Stimulated activated CD4-positive, alpha-beta T cell treated with anti-CD3 and anti-CD28 coated beads, TNF-alpha, amount 100 ng/mL, for 24 hours (primary cell): ENCODE results near the gene PAXX.

Experiments
- DNase-seq, 3 experiments: peaks; one replicate each; pipeline ENCODE4 v3.0.0-alpha.2; 2020; ENCODE audit warnings: low read depth in 3 of 3

The PAXX gene

GRCh38 chr9:136965771-136966484 lies 26.3 kb upstream of the PAXX start:
- DNase-seq: no peak

DNA sequence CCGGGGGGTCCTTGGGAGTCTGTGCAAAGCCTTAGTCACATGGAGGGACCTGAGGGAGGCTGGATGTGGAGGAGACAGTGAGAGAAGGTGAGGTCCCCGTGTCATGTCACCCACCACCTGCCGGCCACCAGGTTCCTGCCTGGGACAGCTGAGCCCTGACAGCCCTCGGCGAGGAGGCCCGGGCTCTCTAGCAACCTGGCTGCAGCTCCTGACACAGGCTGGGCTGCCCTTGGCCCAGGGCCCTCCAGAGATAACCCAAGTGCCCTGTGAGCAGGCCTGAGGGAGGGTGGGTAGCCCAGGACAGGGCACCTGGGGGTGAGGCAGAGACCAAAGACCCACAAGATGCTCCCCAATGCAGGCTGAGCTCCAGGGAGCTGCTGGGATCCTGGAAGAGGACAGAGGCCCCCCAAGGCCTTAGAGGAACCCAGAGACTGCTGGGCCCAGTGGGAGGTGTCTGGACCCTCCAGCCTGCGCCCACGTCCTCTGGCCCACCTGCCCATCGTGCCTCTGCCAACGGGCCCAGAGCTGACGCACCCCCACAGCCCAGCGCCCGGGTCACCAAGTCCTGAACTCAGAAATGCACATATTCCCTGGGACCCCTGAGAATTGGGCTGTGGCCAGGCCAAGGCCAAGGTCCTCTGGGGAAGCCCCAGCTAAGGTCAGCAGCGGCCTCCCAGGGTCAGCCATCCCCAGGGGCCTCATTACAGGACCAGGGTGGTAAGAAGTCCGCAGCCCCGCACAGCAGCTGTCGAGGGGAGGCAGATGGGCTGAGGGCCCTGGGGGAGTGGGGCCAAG lies 23.7 kb upstream of the PAXX start:
- DNase-seq: no peak

- no peak for DNase-seq
Measured at GRCh38 chr9:136969150-136969549, 23.1 kb upstream of the PAXX start.

DNA sequence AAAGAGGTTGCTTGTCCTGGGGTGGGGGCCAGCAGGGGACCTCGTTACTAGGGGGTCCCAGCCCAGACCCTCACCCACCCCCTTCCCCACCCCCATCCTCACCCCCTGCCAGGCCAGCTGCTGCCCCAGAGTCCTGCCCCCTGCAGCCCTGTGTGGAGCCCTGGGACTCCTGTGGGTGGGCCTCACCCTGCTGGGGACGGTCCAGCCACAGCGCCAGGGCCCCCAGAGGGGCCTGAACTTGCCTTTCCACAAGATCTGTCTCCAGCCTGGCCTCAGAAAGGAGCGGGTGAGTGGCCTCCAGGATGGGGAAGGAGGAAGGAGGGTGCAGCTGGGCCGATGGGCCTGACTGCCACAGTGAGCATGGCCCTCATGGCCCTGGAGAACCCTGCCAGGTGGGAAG lies 22.4 kb upstream of the PAXX start:
- no peak for DNase-seq

- no peak for DNase-seq
Measured at GRCh38 chr9:136970361-136970760, 21.9 kb upstream of the PAXX start.

DNA sequence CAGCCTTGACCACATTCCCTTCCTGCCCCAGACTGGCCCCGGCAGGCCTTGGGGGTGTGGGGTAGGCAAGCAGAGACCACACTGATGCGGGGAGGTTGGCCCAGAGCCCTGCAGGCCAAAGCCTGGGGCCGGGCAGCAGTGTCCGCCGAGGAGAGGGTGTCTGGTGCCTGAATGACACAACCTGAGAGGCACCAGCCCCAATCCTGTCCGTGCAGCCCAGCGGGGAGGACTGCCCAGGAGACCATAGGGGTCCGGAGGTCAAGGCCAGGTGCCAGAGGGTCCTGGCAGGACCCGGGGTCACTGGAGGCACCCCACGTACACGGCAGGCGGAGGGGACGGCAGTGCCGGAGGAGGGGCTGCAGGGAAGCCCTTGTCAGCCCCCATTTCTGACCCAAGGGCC lies 20.5 kb upstream of the PAXX start:
- no peak for DNase-seq

GRCh38 chr9:136972335-136972734 lies 19.9 kb upstream of the PAXX start:
- DNase-seq: no peak

DNA sequence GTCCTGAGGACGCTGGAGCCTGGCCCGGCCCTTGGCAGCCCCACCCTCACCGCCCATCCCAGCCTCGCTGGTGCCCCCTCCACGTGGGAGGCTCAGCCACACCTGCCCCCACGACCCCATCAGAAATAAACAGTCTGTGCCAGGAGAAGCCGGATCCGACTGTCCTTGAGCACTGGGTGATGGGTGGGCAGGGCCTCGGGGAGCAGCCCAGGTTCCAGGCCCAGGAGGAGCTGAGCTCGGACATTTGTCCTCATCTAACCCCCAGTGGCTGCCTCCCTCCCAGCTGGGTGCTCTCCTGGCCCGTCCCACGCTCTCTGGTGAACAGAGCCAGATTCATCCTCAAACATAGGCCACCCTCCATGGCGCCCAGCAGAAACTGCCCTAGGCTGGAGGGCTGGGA lies 19.5 kb upstream of the PAXX start:
- no peak for DNase-seq

- no peak for DNase-seq
Measured at GRCh38 chr9:136973618-136974617, 18.3 kb upstream of the PAXX start.

- DNase-seq: no peak
Measured at GRCh38 chr9:136974817-136975535, 17.2 kb upstream of the PAXX start.

GRCh38 chr9:136975644-136976043 lies 16.6 kb upstream of the PAXX start:
- no peak for DNase-seq

GRCh38 chr9:136977223-136977622 lies 15.0 kb upstream of the PAXX start, which contains the start of gene PTGDS:
TSS of gene PTGDS (plus strand) at chr9:136977504. CDS start at chr9:136977579, 75 bp downstream.
- DNase-seq: no peak

DNA sequence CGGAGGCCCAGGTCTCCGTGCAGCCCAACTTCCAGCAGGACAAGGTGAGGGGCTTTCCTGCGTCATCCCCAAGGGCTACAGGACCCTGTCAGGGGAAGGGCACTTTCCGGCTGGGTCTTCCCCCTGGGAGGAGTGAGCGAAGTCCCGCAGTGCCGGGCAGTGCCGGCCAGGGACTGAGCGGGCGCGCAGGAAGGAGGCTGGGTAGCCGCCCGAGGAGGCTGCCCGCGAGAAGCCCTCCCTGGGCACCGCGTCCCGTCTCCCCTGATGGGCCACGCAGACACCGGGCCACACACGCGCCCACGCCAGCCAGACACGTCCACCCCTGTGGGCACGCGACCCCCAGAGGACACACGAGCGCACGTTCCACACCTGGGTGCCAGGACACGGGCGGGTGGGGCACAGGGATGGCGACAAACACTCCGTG lies 14.6 kb upstream of the PAXX start:
- DNase-seq: no peak

DNA sequence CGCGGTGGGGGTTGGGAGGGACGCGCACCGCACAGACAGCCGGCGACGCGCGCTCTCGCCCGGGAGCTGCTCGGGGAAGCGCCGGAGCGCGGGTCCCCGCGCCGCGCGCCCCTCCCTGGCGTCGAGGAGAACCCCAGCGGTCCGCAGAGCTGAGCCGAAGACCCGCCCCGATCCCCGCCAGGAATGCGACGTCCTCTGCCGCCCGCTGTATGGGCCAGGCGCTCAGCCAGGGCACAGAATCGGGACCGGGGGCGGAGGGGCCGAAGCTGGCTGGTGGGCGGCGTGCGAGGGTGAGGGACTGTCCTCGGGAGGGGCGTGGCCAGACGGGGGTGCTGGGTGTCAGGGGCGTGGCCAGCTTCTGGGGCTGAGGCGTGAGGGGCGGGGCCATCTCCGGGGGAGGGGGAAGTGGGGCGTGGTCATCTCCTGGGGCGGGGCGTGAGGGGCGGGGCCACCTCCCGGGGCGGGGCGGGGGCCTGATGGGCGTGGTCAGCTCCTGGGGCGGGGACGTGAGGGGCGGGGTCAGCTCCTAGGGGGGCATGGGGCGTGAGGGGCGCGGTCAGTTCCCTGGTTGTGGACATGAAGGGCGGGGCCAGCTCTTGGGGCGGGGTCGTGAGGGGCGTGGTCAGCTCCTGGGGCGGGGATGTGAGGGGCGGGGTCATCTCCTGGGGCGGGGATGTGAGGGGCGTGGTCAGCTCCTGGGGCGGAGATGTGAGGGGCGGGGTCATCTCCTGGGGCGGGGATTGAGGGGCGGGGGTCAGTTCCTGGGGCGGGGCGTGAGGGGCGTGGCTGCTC lies 14.0 kb upstream of the PAXX start:
- DNase-seq: peak; percentile 40 to 60 (median 47)

DNA sequence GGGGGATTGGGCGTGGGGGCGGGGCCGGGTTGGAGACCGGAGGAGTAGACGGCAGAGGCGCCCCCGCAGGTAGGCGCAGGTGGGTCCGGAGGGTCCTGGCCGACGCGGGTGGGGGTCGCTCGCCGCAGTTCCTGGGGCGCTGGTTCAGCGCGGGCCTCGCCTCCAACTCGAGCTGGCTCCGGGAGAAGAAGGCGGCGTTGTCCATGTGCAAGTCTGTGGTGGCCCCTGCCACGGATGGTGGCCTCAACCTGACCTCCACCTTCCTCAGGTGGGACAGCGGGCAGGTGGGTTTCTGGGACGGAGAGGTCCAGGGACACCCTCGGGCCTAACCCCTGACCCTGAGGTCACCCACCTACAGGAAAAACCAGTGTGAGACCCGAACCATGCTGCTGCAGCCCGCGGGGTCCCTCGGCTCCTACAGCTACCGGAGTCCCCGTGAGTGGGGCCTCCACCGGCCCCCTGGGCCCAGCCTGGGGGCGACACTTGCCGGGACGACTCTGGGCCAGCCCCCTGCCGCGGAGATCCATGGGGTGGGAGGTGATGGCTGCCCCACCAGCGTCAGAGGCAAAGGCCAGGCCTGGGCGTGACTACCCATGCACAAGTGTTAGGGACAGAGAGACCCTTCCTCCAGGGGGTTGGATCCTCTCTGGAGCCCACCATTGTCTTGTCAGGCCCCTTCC lies 13.2 kb upstream of the PAXX start:
- DNase-seq: no peak

DNA sequence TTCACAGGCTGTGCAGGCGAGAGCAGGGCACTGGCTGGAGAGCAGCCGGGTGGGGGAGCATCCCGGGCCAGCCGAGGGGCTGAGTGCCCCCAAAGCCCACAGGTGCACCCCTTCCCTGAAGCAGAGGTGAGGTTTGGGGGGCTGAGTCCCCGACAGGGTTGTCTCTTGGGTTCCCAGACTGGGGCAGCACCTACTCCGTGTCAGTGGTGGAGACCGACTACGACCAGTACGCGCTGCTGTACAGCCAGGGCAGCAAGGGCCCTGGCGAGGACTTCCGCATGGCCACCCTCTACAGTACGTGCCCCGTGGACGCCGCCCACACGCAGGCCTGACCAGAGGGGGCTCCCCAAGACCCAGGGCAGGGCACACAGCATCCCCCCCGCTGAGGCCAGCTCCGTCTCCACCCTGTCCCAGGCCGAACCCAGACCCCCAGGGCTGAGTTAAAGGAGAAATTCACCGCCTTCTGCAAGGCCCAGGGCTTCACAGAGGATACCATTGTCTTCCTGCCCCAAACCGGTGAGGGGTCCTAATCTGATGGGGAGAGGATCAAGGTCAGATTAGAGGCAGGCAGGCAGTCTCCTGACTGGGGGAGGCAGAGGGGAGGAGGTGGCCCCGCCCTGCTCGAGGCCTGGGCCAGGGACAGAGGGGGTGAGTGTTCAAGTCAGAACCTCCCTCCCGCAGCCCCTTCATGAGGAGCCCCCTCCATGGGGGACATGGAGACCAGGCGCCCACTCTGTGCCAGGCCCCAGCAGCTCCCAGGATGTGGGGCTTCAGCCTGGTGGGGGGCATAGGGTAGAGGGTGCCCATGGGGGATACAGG lies 12.2 kb upstream of the PAXX start:
- DNase-seq: no peak

DNA sequence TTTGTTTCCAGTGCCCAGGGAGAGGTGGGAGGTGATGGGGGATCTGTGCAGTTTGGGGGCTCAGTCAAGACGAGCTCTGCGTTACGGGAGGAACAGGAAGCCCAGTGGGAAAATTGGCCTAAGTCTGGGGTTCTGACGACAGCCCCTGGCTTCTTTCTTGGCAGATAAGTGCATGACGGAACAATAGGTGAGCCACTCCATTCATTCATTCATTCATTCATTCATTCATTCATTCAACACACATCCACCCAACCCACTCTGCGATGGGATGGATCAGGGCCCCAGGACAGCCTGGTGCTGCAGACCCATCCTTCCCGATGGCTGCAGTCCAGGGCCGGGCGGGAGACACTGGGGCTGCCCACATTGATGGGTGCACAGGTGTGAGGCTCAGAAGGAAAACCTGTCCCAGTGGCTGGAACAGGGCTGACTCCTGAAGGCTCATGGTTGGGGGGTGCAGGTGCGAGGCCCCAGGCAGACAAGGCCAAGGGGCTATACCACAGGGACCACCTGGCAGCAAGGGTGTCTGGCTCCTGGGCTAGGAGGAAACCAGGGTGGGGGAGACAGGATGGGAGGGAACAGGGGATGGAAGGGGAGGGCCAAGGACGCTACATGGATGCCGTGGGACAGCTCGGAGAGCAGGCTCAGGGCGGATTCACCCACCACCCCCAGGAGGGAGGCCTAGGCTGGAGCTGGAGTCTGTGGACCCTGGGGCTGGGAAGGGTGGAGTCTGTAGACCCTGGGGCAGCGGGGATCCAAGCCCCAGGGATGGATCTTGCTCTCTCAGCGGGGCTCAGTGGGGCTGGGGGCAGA lies 11.3 kb upstream of the PAXX start:
- DNase-seq: no peak

DNA sequence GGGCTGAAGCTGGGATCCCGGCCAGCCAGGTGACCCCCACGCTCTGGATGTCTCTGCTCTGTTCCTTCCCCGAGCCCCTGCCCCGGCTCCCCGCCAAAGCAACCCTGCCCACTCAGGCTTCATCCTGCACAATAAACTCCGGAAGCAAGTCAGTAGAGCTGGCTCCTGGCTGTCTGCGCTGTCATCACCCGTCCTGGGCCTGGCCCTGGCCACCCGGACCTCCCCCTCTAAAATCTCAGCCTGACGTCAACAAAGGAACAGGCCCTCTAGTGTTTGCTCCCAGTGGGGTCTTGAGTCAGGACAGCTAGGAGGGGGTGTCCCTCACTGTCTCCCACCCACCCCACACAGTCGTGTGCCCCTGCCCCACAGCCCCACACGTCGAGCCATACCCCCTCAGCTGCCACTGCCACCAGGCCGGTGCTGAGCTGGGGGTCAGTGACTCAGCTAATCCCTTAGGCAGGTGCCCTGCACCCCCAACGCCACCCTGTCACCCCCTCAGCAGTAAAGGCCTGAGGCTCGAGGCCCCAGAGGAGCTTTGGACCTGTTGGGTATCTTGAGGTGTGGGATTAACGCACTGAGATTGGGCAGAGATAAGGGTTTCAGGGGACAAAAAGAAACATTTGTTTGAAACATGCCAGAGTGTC lies 10.5 kb upstream of the PAXX start:
- no peak for DNase-seq
